ENCODE measurements around the gene KLC1. TPM values are rescaled to one million over a fixed set of nuclear protein-coding genes. Genes with fewer than 3 reads are reported as not detected.
"Not testable (repeated sequence)": the region's sequence is repeated elsewhere in the genome, so short reads cannot be mapped to it uniquely, and the experiment has no call there.

Gene KLC1
- total RNA-seq = 669 and 703 TPM in 2 replicates
- polyA plus RNA-seq (2012) = 225 TPM

DNA sequence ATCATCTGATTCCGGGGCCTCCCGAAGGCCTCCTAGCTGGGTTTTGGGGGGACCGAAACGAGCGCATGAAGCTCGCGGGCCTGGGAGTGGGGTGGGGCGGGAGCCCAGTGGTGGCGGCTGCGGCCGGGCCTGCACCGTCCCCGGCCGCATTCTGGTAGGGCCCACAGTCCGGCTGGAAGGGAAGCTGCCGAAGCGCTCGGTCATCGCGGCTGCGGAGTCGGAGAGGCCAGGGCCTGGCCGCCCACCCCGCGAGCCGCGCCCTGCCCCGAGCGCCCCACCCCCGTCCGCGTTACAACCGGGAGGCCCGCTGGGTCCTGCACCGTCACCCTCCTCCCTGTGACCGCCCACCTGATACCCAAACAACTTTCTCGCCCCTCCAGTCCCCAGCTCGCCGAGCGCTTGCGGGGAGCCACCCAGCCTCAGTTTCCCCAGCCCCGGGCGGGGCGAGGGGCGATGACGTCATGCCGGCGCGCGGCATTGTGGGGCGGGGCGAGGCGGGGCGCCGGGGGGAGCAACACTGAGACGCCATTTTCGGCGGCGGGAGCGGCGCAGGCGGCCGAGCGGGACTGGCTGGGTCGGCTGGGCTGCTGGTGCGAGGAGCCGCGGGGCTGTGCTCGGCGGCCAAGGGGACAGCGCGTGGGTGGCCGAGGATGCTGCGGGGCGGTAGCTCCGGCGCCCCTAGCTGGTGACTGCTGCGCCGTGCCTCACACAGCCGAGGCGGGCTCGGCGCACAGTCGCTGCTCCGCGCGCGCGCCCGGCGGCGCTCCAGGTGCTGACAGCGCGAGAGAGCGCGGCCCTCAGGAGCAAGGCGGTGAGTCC lies at the start of gene KLC1:
Gene KLC1 (plus strand): TSS at position 528 of the 819 bp plus-strand sequence. CDS start 25,354 bp downstream, outside the sequence.
- peak; percentile 86 for DNase-seq (ENCODE audit: low read depth)

DNA sequence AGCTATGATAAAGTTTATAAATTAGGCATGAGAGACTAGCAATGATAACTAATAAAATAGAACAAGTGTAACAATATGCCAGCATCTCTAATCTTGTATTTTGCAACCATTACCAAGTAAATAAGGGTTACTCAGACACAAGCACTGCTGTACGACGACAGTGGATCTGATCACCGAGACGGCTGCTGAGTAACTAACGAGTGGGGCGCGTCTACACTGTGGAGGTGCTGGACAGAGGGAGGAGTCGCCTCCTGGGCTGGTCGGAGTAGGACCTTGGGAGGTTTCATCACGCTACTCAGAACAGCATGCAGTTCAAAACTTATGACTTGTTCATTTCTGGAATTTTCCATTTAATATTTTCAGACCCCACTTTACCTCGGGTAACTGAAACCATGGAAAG lies 47.8 kb upstream of the KLC1 start:
- no peak for DNase-seq (ENCODE audit: low read depth)

DNA sequence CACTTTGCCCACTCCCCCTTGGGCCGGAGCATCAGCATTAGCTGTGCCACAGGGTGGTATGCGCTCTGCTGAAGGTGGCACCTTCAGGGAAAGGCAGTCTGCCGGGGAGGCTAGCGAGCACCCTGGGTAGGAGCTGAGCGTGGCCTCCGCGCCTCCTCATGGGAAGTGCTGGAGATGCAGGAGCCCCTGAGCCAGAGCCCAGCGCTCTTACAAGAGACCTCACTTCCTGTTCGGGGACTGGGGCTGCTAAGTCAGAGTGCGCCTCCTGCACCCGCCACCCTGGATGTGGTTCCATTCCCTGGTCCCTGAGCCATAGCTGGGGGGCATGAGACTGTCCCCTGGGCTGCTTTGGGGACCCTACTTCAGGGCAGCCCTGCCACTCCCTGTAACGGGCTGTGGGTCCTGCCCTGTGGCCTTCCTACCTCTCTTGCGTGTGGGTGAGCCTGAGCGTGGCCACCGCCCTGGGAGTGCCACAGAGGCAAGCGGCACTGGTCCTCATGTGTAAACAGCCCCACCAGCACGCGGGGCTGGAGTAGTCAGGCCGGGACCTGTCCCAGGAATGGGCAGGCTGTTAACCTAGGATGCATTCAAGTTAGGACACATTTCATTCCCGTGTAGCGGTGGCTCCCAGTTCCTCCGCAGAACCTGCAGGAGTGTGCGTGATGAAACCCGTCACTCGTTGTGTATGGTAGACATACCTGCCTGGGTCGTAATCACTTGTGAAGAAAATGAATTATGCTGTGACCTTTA lies 46.9 kb upstream of the KLC1 start:
- DNase-seq (ENCODE audit: low read depth) = no peak

DNA sequence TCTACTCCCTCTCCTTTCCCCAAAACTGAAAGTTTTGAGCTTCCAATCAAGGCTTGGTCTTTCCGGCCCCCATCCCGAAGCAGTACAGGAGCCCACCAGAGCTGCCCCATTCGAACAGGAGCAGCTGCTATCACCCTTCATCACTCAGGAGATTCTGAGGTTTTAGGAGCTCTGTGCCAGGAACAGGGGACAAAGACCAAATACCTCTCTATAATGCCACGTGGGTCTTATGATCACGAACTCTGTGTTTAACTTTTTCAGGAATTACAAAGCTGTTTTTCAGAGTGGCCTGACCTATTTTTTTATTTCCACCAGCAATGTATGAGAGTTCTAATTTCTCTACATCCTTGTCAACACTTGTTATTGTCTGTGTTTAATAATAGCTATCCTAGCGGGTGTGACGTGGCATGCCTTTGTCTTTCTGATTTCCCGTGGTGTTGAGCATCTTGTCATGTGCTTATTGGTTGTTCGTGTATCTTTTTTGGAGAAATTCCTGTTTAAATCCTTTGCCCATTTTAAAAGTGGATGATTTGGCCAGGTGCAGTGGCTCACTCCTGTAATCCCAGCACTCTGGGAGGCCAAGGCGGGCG lies 44.6 kb upstream of the KLC1 start:
- no peak for DNase-seq (ENCODE audit: low read depth)

DNA sequence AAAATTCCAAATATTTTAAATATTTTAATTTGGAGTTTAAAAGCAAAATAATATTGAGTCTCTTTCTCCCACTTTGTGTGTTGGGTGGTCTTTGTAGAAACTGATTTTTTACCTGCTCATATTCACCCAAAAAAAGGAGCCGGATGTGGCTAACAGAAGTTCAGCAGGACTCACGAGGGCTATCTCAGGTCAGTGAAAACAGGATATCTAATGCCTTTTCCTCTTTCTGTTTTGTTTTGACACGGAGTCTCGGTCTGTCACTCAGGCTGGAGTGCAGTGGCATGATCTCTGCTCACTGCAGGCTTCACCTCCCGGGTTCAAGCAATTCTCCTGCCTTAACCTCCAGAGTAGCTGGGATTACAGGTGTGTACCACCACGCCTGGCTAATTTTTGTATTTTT lies 35.4 kb upstream of the KLC1 start:
- DNase-seq (ENCODE audit: low read depth) = no peak

DNA sequence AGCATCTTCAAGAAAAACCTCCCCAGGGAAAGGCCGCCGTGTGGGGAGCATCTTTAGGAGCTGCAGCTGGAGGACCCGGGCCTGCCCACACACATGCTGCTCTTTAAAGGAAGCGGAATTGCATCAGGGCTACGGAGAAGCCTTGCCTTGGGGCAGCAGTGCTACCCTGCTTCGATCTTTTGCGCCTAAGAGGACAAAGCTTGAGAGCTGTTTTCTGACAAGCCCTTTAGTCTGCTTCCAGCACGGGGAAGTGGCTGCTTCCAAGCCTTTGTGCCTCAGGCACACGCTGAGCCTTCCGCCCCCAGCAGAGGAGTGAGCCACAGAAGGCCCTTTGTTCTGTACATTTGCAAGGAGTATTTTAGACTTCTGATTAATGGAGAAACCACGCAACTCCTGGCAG lies 34.7 kb upstream of the KLC1 start:
- DNase-seq (ENCODE audit: low read depth) = peak; percentile 45

DNA sequence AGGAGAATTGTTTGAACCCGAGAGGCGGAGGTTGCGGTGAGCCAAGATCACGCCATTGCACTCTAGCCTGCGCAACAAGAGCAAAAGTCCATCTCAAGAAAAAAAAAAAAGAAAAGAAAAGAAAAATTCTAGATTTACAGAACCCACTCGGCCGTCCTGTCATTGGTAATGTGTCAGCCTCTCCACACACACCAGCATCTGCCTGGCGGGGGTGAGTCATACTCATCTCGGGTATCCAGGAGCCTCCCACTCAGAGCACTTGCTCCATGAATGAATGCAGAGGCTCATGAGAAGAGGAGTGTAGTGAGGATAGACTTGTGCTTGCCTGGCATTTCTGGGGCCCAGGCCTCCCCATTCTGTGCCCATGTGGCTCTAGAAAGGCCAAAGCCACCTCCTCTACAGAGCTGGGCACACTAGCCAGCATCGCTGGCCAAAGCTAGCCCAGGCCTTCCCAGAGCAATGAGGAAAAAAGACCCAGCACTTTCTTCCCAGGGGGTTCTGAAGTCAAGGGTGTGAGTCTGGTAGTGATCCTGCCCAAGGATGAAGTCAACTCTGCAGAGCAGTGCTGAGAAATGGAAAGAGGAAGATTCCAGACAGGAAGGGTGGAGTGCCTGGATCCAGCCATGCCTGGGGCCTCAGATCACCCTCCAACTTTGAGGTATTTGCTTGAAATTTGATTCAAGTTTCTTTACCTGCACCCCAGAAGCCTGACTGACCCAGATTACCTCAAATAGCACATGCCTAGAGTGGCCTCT lies 31.2 kb upstream of the KLC1 start:
- peak; percentile 89 for DNase-seq (ENCODE audit: low read depth)

DNA sequence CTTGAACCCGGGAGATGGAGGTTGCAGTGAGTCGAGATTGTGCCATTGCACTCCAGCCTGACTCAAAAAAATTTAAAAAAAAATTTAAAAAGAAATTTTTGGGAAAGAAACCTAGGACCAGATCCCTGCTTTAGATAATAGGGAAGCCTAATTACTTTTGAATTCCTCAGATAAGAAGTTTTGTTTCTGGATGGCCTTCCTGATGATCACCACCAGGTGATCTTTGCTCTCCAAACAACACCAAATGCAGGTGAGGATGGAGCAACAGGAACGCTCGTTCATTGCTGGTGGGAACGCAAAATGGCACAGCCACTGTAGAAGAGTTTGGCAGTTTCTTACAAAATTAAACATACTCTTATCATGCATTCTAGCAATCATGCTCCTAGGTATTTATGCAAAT lies 28.5 kb upstream of the KLC1 start:
- no peak for DNase-seq (ENCODE audit: low read depth)

DNA sequence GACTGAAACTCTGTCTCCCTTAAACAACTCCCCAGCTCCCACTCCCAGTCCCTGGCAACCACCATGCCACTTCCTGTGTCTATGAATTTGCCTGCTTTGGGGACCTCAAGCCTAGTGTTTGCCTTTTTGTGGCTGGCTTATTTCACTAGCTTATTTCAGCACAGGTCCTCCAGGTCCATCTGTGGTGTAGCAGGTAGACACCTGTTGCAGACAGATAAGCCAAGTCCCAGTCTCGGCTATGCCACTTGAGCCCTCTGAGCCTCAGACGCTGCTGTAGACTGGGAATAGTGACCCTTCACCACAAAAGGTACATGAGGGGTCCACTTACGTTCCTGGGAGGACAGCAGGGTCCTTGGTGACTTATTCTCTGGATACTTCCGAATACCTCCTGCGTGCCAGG lies 24.4 kb upstream of the KLC1 start:
- no peak for DNase-seq (ENCODE audit: low read depth)

DNA sequence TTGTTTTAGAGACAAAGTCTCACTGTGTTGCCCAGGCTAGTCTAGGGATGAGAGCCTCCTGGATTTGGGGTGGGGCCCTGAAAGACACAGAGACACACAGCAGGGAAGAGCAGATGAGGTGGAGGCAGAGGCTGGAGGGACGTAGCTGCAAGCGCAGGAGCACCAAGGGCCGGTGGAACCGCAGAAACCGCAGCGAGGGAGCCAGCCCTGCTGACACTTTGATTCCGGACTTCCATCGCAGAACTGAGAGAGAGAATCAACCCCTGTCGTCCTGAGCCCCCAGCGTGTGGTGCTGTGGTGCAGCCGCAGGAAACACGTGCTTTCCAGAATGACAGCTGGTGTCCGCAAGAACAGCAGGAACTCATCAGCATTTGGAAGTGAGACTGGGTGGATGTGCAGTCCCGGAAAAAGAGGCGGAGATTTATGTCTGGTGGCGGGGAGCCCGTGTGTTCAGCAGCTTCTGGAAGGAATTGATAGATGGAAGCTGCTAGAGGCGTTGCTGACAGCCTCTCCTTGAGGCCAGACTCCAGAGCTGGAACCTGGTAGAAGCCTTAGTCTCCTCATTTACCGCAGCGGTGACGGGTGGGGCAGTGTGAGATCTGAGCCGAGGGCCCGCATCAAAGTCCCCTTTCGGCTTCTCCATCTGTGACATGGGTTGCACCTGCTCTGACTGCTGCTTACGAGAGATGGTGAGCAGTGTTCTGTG lies 21.9 kb upstream of the KLC1 start:
- DNase-seq (ENCODE audit: low read depth) = peak; percentile 99

DNA sequence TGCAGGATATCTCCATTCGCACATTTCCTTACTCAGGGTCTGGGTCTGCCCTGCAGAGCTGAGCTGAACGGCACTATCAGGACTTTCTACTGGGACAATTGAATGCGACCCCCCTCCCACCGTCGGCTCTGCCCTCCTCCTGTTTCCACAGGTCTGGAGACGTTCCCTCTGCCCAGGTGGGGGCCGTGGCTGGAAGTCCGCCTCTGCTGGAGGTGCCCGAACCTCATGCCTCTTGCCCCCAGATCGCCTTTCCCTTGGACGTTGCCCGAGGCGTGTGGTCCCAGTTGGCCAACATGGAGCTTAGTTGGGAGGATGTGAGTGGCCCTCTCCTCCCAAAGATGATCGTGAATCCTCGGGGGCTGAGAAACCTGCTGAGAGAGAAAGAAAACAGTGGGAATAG lies 21.2 kb upstream of the KLC1 start:
- DNase-seq (ENCODE audit: low read depth) = no peak

DNA sequence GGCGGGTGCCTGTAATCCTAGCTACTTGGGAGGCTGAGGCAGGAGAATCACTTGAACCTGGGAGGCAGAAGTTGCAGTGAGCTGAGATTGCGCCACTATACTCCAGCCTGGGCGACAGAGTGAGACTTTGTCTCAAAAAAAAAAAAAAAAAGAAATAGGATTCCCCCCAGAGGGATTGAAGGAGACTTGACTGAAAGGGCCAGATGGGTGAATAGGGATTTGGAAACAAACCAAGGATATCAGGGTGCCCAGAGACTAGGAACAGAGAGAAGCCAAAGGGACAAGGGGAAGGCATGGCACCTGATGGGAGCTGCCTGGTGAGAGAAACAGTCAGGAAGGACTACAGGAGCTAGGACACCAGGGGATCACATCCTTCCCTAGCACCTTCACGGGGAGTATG lies 19.9 kb upstream of the KLC1 start:
- not testable (repeated sequence) for DNase-seq (ENCODE audit: low read depth)

DNA sequence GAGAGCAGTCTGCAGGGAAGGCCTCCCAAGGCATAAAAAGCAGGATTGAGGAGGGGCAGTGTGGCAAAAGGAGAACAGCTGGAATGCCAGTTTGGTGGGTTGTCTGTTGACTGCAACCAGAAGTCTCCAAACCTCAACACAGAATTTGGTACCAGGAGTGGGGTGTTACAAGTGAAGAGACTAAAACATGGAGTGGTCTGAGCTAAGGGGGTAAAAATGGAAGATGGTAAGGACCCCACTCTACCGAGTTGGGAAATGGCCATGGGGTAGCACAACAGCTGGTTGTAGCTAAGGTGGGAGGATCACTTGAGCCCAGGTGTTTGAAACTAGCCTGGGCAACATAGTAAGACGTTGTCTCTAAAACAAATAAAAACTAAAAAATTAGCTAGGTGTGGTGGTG lies 17.8 kb upstream of the KLC1 start:
- no peak for DNase-seq (ENCODE audit: low read depth)

DNA sequence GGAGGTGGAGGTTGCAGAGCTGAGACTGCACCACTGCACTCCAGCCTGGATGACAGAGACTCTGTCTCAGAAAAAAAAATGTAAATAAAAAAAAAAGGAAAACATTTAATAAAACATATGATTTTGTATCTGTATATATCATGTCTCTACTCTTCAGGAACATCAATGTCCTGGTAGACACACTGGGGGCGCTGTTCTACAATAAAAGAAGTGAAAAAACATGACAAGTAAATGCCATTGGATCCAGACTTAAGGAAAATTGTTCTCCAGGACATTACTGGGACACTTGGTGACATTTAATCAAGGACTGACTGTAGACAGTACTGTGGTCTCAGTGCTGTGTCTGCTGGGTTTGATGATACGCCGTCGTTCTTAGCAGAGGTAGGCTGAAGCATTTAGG lies 15.5 kb upstream of the KLC1 start:
- no peak for DNase-seq (ENCODE audit: low read depth)

DNA sequence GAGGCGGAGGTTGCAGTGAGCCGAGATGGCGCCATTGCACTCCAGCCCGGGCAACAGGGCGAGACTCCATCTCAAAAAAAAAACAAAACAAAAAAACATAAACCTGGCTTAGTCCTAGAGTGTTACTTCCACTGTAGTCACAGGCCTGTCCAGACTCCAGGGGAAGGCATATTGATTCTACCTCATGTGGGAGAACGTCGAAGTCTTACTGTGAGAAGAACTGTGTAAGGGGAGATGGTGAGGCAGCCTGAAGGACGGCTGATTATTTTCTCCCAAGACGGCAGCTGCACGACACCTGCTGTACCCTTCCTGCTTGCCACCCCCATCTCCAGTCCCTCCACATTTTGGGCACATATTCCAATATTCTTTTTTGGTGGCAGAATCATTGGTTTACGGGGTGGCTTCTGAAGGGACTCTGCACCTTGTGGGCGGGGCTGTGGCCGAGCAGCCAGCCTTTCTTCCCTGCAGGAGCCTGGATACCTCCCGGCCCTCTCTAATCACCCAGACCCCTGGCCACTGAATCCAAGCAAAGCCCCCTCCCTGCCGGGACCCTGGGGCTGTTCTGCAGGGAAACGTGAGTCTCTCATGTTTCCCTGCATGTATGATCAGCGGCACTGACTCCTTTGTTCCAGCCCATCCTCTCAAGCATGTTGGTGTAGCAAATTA lies 12.2 kb upstream of the KLC1 start:
- no peak for DNase-seq (ENCODE audit: low read depth)

DNA sequence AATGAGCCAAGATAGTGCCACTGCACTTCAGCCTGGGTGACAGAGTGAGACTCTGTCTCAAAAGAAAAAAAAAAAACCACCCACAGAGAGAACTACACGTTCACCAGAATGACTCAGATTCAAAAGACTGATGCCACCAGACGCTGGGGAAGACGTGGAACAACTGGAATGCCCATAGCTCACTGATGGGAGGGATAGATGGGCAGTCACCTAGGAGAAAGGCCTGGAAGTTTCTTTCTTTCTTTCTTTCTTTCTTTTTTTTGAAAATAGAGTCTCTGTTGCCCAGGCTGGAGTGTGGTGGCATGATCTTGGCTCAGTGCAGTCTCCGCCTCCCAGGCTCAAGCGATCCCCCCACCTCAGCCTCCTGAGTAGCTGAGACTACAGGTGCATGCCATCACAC lies 10.0 kb upstream of the KLC1 start:
- peak; percentile 68 for DNase-seq (ENCODE audit: low read depth)

DNA sequence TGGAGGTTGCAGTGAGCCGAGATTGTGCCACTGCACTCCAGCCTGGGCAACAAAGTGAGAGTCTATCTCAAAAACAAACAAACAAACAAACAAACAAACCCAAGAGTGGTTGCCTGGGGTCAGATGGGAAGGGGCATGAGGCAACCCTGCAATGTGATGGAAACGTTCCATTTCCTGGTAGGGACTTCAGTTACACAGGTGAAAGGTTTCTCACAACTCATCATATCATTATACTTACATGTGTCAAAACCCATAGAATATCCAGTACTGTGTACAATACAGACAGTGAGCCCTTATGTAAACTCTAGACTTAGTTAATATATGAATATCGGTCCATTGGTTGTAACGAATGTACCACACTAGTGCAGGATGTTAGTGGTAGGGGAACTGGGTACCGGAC lies 7.2 kb upstream of the KLC1 start:
- no peak for DNase-seq (ENCODE audit: low read depth)

DNA sequence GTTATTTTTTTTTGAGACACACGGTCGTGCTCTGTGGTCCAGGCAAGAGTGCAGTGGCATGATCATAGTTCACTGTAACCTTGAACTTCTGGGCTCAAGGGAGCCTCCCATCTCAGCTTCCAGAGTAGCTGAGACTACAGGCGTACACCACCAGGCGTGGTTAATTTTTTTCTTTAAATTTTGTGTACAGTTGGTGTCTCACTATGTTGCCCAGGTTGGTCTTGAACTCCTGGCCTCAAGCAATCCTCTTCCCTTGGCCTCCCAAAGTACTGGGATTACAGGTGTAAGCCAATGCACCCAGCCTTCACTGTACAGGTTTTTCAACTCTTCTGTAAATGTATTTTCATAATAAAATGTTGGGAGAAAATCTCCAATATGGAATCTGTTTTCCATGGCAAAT lies 5.7 kb upstream of the KLC1 start:
- DNase-seq (ENCODE audit: low read depth) = no peak

DNA sequence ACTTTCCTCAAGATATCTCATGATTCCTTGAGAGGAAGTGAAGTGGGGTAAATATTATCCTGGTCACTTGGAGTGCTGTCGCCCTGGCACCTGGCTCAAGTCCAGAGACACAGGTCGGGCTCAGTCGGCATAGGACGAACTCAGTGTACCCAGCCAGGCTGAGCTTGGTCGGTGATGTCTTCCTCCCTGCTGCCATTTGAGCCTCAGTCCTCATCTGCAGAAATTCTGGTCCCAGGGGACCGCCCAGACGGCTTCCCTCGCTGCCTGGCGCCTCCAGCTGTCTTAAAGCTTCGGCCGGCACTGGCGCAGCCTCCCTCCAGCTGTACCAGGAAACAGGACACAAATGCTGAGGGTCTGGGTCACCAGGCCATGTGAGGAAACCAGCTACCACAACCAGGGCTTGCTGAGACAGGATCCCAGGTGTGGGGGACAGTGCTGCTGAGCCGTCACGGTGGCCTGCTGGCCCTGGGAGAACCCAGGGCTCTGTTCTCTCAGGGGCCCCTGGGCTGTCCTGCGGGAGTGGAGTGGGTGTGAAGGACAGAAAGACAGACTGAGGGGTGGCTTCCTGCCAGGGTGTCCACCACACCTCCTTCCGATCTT lies 5.0 kb upstream of the KLC1 start:
- peak; percentile 79 for DNase-seq (ENCODE audit: low read depth)

DNA sequence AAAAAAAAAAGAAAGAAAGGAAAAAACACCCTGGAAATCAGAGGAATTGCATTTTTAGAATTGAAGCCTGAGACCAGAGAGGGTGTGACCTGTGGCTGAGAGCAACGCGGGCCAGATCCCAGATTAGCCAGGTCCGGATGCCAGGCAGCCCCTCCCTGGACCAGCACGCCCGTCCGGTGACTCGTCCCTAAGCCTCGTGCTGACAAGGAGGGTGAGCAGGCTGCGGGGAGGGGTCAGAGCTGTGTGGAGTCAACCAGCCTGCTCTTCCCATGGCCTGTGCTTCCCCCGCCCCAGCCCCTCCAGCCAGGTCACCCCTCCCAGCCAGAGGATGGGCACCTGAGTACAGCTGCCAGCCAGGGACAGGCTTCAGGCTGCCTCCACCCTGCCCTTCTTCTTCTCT lies 4.2 kb upstream of the KLC1 start:
- peak; percentile 92 for DNase-seq (ENCODE audit: low read depth)

Measured in myocyte (in vitro differentiated cells).